Thoracic aorta (tissue), 2 donors: ENCODE results near the gene SNX27. TPM values are rescaled to one million over a fixed set of nuclear protein-coding genes. Genes with fewer than 3 reads are reported as not detected.

Source experiments
- ATAC-seq: fragments of 150-250 bp; one replicate; pipeline ENCODE4 v1.8.0; 2017; ENCODE audit warnings: low read depth; ENCODE audit not compliant: insufficient number of reproducible peaks, low FRiP score
- DNase-seq: peaks from one replicate; pipeline ENCODE4 v3.0.0-alpha.2; 2020; ENCODE audit warnings: low spot score
- H3K27ac ChIP-seq, 2 donors: fragments of 200-600 bp; sonication (generic); 1 replicate in 1 of 2; 2 replicates in 1 of 2; pipeline ENCODE4 v1.5.1; 2016; ENCODE audit warnings: mild to moderate bottlenecking in 2 of 2, moderate library complexity in 2 of 2
- H3K27me3 ChIP-seq: fragments of 200-600 bp; sonication (generic); replicated peaks from 2 replicates; pipeline ENCODE4 v1.6.0; 2016; ENCODE audit warnings: mild to moderate bottlenecking; ENCODE audit not compliant: insufficient read depth
- H3K36me3 ChIP-seq: fragments of 200-600 bp; sonication (generic); one replicate; pipeline ENCODE4 v1.5.1; 2016
- H3K4me1 ChIP-seq, 2 donors: fragments of 200-600 bp; sonication (generic); 1 replicate in 1 of 2; 2 replicates in 1 of 2; pipeline versions ENCODE4 v1.5.1 to v1.6.0; 2016; ENCODE audit warnings: low read depth in 2 of 2, mild to moderate bottlenecking in 1 of 2; ENCODE audit not compliant: control insufficient read depth in 1 of 2
- H3K4me3 ChIP-seq: fragments of 200-600 bp; sonication (generic); 2 replicates; pipeline ENCODE4 v1.5.1; 2016; ENCODE audit warnings: mild to moderate bottlenecking
- H3K9me3 ChIP-seq: fragments of 200-600 bp; sonication (generic); 2 replicates; pipeline ENCODE4 v1.5.1; 2016
- CTCF ChIP-seq: fragments of 200-600 bp; sonication (generic); IDR thresholded peaks from one replicate; pipeline ENCODE4 v1.5.1; 2019; ENCODE audit warnings: antibody characterized with exemption
- total RNA-seq, 2 donors: library from RNA; depleted of rRNA; stranded (reverse); fragments of >200 nt; gene quantifications; one replicate each; pipeline versions ENCODE4 v1.1.0 to v1.2.3, GENCODE V29; 2016

The SNX27 gene
- total RNA-seq, 2 donors from 2014 or later, result 25.6 to 46.7 TPM

GRCh38 chr1:151705146-151705545, 93.3 kb downstream of the SNX27 start:
- TF ChIP-seq CTCF, result no peak
- H3K36me3 ChIP-seq, result no peaks in the 10 kb centered on the region
- H3K4me1 ChIP-seq, result no peaks in the 10 kb centered on the region
- no peak overlapping the region for H3K27ac ChIP-seq
- ATAC-seq, result no peak
- no peaks in the 10 kb centered on the region for H3K9me3 ChIP-seq
- no peak overlapping the region for H3K4me3 ChIP-seq
- no peaks in the 10 kb centered on the region for H3K27me3 ChIP-seq
- DNase-seq, result no peak

GRCh38 chr1:151705753-151706463, 94.1 kb downstream of the SNX27 start:
- Histone ChIP-seq H3K27me3 (no peaks in the 10 kb centered on the region), H3K36me3 (no peaks in the 10 kb centered on the region), H3K4me3 (no peak overlapping the region), H3K4me1 (no peaks in the 10 kb centered on the region), H3K9me3 (no peaks in the 10 kb centered on the region), H3K27ac (no peak overlapping the region)
- ATAC-seq (no peak), DNase-seq (no peak)
- TF ChIP-seq CTCF, result no peak

GRCh38 chr1:151706464-151707415, 94.9 kb downstream of the SNX27 start:
- no peaks in the 10 kb centered on the region for H3K9me3 ChIP-seq
- no peaks in the 10 kb centered on the region for H3K36me3 ChIP-seq
- no peaks in the 10 kb centered on the region for H3K4me1 ChIP-seq
- TF ChIP-seq CTCF, result no peak
- no peak overlapping the region for H3K27ac ChIP-seq
- no peak overlapping the region for H3K4me3 ChIP-seq
- no peaks in the 10 kb centered on the region for H3K27me3 ChIP-seq
- ATAC-seq (no peak), DNase-seq (no peak)

GRCh38 chr1:151707541-151708065, 95.8 kb downstream of the SNX27 start:
- H3K27ac ChIP-seq, result no peak overlapping the region
- H3K36me3 ChIP-seq, result no peaks in the 10 kb centered on the region
- DNase-seq (no peak), ATAC-seq (no peak)
- no peaks in the 10 kb centered on the region for H3K4me1 ChIP-seq
- no peaks in the 10 kb centered on the region for H3K27me3 ChIP-seq
- TF ChIP-seq CTCF, result no peak
- H3K4me3 ChIP-seq, result no peak overlapping the region
- H3K9me3 ChIP-seq, result no peaks in the 10 kb centered on the region

- H3K27me3 ChIP-seq, result no peaks in the 10 kb centered on the region
- ATAC-seq, result no peak
- no peak overlapping the region for H3K27ac ChIP-seq
- H3K4me1 ChIP-seq, result no peaks in the 10 kb centered on the region
- TF ChIP-seq CTCF, result no peak
- H3K9me3 ChIP-seq, result no peaks in the 10 kb centered on the region
- no peaks in the 10 kb centered on the region for H3K36me3 ChIP-seq
- no peak overlapping the region for H3K4me3 ChIP-seq
- DNase-seq, result no peak
Measured at GRCh38 chr1:151708891-151709290, 97.0 kb downstream of the SNX27 start.
